OCI-LY3 (cell line): ENCODE measurements around the gene BLTP3B.
A peak's percentile ranks its signal among the peaks of the same experiment; 100 is the strongest.

ENCODE experiments used
- H2AFZ ChIP-seq: fragments of 200-600, 300-600 bp; shearing (Covaris generic); 2 replicates; pipeline ENCODE4 v1.6.0; 2014; ENCODE audit warnings: antibody characterized with exemption, low read depth, low read length
- H3K27ac ChIP-seq: fragments of 200-600, 300-600 bp; sonication (generic); 2 replicates; pipeline ENCODE4 v1.5.1; 2014; ENCODE audit warnings: mild to moderate bottlenecking, low read length, moderate library complexity, mixed read lengths
- H3K27me3 ChIP-seq: fragments of 200-600, 300-600 bp; sonication (generic); 2 replicates; pipeline ENCODE4 v1.6.1; 2014; ENCODE audit warnings: low read depth, low read length, mixed read lengths
- H3K36me3 ChIP-seq: fragments of 200-600, 300-600 bp; sonication (generic); replicated peaks from 2 replicates; pipeline ENCODE3; 2014; ENCODE audit warnings: low read depth, low read length, mixed read lengths
- H3K4me1 ChIP-seq: fragments of 300-600, 200-600 bp; sonication (generic); 2 replicates; pipeline ENCODE4 v1.6.1; 2014; ENCODE audit warnings: low read length, mixed read lengths
- H3K4me2 ChIP-seq: fragments of 200-600, 300-600 bp; sonication (generic); 2 replicates; pipeline ENCODE4 v1.6.1; 2014; ENCODE audit warnings: low read length, mixed read lengths
- H3K4me3 ChIP-seq: fragments of 300-600, 200-600 bp; sonication (generic); 2 replicates; pipeline ENCODE4 v1.5.1; 2014; ENCODE audit warnings: antibody characterized with exemption, mild to moderate bottlenecking, low read length, moderate library complexity
- H3K79me2 ChIP-seq: fragments of 300-600, 200-600 bp; shearing (Covaris generic); 2 replicates; pipeline ENCODE4 v1.6.1; 2014; ENCODE audit warnings: mild to moderate bottlenecking, low read length, mixed read lengths
- H3K9ac ChIP-seq: fragments of 300-600, 200-600 bp; shearing (Covaris generic); 2 replicates; pipeline ENCODE4 v1.6.0; 2014; ENCODE audit warnings: mild to moderate bottlenecking, low read length, moderate library complexity
- H3K9me3 ChIP-seq: fragments of 200-600, 300-600 bp; shearing (Covaris generic); 2 replicates; pipeline ENCODE4 v1.6.1; 2014; ENCODE audit warnings: low read length, mixed read lengths; ENCODE audit not compliant: insufficient read depth
- H4K20me1 ChIP-seq: fragments of 200-600, 300-600 bp; sonication (generic); 2 replicates; pipeline ENCODE4 v1.6.1; 2016; ENCODE audit warnings: low read length, mixed read lengths; ENCODE audit not compliant: insufficient read depth
- EZH2phosphoT487 ChIP-seq: fragments of 200-600 bp; shearing (Covaris generic); IDR thresholded peaks from 2 replicates; pipeline ENCODE4 v1.6.1; 2018; ENCODE audit warnings: antibody characterized with exemption, mixed run types, low read depth
- TF ChIP-seq, protein P1 (sequence below): fragments of 200-600, 300-600 bp; sonication (generic); IDR thresholded peaks from 2 replicates; pipeline ENCODE4 v1.5.1; 2014; ENCODE audit warnings: antibody characterized with exemption, low read length, low read depth

Gene BLTP3B

DNA sequence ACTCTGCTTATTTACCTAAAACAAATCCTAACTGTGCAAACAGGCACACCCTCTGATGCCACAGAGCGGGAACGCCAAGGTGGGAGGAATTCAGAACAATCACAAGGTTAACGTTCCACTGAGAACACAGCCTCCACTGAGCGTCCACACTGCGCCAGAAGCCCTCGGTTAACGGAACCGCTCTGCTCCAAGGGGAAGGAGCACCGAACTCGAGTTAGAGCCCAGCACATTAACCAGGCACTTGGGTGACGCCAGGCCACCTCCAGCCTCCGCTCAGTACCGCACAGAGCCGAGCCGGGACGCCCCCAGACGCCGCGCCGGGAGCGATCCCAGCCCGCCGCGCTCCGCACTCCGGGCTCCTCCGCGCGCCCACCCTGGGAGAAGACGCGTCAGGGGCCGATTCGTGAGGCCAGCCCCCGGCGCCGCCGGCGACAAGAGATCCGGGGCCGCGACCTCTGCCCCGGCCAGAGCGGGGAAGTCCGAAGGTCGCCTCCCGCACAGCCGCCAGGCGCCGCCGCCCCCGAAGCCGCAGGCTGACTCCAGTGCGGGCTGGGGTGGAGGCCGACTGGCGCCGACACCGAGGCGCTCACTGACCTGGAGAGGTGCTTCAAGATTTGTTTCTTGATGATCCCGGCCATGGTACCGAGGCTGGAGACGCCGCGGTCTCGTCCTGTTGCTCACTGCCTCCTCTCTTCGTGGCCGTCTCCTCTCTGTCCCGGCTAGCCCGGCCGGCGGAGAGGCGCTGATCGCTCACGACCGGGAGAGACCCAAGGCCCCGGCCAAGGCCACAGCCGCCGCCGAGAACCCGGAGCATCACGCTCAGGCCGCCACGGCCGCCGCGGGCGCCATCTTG, 450 bp downstream of the BLTP3B start:
- no peak for TF ChIP-seq EZH2phosphoT487
- TF ChIP-seq, protein P1, sequence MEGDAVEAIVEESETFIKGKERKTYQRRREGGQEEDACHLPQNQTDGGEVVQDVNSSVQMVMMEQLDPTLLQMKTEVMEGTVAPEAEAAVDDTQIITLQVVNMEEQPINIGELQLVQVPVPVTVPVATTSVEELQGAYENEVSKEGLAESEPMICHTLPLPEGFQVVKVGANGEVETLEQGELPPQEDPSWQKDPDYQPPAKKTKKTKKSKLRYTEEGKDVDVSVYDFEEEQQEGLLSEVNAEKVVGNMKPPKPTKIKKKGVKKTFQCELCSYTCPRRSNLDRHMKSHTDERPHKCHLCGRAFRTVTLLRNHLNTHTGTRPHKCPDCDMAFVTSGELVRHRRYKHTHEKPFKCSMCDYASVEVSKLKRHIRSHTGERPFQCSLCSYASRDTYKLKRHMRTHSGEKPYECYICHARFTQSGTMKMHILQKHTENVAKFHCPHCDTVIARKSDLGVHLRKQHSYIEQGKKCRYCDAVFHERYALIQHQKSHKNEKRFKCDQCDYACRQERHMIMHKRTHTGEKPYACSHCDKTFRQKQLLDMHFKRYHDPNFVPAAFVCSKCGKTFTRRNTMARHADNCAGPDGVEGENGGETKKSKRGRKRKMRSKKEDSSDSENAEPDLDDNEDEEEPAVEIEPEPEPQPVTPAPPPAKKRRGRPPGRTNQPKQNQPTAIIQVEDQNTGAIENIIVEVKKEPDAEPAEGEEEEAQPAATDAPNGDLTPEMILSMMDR, result no peak
- peak overlapping the region; percentile 81 for H2AFZ ChIP-seq
- H3K36me3 ChIP-seq, result no peaks in the 10 kb centered on the region
- peaks cover 29% of the 10 kb centered on the region for H4K20me1 ChIP-seq
- peaks cover 52% of the 10 kb centered on the region for H3K79me2 ChIP-seq
- peak overlapping the region; percentile 87 for H3K9ac ChIP-seq
- H3K4me2 ChIP-seq, result peak overlapping the region; percentile 92
- peak overlapping the region; percentile 60 for H3K27ac ChIP-seq
- no peaks in the 10 kb centered on the region for H3K9me3 ChIP-seq
- no peaks in the 10 kb centered on the region for H3K27me3 ChIP-seq
- peak overlapping the region; percentile 96 for H3K4me3 ChIP-seq
- peaks cover 29% of the 10 kb centered on the region for H3K4me1 ChIP-seq

DNA sequence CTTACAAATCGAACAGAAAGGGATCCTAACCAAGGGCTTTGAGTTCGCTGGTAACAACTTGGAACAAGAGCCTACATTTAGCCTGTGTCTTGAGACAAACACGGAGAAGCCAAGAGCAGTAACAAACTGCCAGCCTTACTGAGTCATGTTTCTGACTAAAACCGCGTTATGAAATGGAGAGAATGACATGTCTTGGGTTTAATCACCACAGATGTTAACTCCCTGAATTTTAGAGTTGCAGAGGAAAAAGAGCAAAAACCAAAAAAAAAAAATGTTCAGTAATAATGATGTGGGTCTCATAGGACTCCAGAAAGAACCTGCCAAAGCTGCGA, 1.0 kb downstream of the BLTP3B start:
- Histone ChIP-seq H3K9me3 (no peaks in the 10 kb centered on the region), H2AFZ (0 out of 2 replicates have a peak overlapping the region, but pooled peaks have one; percentile 44), H3K36me3 (no peaks in the 10 kb centered on the region), H3K4me3 (peak overlapping the region; percentile 96), H3K27me3 (no peaks in the 10 kb centered on the region), H3K4me2 (peak overlapping the region; percentile 92), H3K79me2 (peaks cover 58% of the 10 kb centered on the region), H4K20me1 (peaks cover 33% of the 10 kb centered on the region), H3K9ac (peak overlapping the region; percentile 87), H3K27ac (peak overlapping the region; percentile 60), H3K4me1 (peaks cover 29% of the 10 kb centered on the region)
- TF ChIP-seq, protein P1, result no peak
- TF ChIP-seq EZH2phosphoT487, result no peak

DNA sequence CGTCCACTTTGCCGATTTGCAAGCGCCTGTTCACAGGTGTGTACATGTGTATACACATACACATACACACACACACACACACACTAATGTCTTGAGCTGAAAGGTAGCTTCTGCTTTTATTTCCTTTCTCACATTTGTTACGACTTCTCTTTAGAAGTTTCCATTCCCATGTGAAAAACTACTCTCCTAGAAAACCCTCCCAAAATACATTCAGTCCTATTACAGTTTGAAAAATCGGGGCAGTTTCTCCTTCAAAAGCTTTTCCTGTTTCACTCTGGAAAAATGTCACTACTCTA, 3.9 kb downstream of the BLTP3B start:
- Histone ChIP-seq H3K4me2 (peak overlapping the region; percentile 71), H3K4me1 (peaks cover 29% of the 10 kb centered on the region), H4K20me1 (peaks cover 40% of the 10 kb centered on the region), H2AFZ (no peak overlapping the region), H3K9me3 (no peaks in the 10 kb centered on the region), H3K27ac (no peak overlapping the region), H3K4me3 (peak overlapping the region; percentile 45), H3K36me3 (no peaks in the 10 kb centered on the region), H3K9ac (no peak overlapping the region), H3K79me2 (peaks cover 85% of the 10 kb centered on the region), H3K27me3 (no peaks in the 10 kb centered on the region)
- TF ChIP-seq, protein P1, result no peak
- TF ChIP-seq EZH2phosphoT487, result no peak

DNA sequence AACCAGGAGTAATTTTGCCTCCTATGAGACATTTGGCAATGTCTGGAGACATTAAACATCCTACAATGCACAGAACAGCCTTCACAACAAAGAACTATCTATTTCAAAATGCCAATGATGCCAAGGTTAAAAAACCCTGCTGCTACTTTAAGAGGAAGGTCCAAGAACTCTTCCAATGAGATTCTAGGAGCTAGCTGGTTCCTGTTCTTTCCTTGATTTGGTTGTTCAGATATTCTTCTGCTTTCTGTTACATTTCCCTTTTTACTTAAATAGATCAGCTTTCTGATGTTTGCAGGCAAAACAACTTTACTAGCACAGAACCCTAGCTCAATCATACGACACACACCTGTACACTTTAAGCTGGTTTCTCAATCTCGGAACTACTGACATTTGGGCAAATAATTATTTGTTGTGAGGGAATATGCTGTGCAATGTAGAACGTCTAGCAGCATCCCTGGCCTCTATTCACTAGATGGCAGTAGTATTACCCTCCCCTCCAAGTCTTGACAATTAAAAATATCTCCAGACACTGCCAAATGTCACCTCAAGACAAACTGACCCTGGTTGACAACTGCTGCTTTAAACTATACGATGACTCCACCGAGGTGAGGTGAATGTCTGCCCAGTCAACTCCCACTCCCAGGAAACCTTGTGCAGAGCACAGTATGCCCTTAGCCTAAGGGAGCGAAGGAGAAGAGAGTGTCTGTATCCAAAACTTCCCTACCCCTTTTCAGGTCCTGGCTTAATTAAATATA, 4.4 kb downstream of the BLTP3B start:
- Histone ChIP-seq H3K9ac (no peak overlapping the region), H3K4me1 (peaks cover 30% of the 10 kb centered on the region), H4K20me1 (peaks cover 40% of the 10 kb centered on the region), H3K27me3 (no peaks in the 10 kb centered on the region), H2AFZ (no peak overlapping the region), H3K4me3 (peak overlapping the region; percentile 45), H3K4me2 (peak overlapping the region; percentile 71), H3K36me3 (no peaks in the 10 kb centered on the region), H3K9me3 (no peaks in the 10 kb centered on the region), H3K27ac (no peak overlapping the region; the same call in 1 of the 2 replicates), H3K79me2 (peaks cover 90% of the 10 kb centered on the region)
- TF ChIP-seq, protein P1, result peak; percentile 56
- TF ChIP-seq EZH2phosphoT487, result no peak
